Choroid plexus epithelial cell (primary cell): ENCODE results near the gene MYOZ3.
A peak's percentile ranks its signal among the peaks of the same experiment; 100 is the strongest.

Experiments used
- DNase-seq: peaks from one replicate; pipeline ENCODE4 v3.0.0-alpha.2; 2010; ENCODE audit warnings: low read depth
- H3K4me3 ChIP-seq: 2 replicates; pipeline ENCODE4 v1.5.1; 2011; ENCODE audit warnings: low read depth, mild to moderate bottlenecking, control low read depth, low read length, moderate library complexity
- TF ChIP-seq, protein P1 (sequence below): conservative IDR thresholded peaks from 2 replicates; pipeline ENCODE4 v1.5.1; 2011; ENCODE audit warnings: low read depth, mild to moderate bottlenecking, control low read depth, inconsistent platforms, low read length, moderate library complexity

The MYOZ3 gene

GRCh38 chr5:150653762-150654556 is 7.1 kb upstream of the MYOZ3 start:
- TF ChIP-seq, protein P1, sequence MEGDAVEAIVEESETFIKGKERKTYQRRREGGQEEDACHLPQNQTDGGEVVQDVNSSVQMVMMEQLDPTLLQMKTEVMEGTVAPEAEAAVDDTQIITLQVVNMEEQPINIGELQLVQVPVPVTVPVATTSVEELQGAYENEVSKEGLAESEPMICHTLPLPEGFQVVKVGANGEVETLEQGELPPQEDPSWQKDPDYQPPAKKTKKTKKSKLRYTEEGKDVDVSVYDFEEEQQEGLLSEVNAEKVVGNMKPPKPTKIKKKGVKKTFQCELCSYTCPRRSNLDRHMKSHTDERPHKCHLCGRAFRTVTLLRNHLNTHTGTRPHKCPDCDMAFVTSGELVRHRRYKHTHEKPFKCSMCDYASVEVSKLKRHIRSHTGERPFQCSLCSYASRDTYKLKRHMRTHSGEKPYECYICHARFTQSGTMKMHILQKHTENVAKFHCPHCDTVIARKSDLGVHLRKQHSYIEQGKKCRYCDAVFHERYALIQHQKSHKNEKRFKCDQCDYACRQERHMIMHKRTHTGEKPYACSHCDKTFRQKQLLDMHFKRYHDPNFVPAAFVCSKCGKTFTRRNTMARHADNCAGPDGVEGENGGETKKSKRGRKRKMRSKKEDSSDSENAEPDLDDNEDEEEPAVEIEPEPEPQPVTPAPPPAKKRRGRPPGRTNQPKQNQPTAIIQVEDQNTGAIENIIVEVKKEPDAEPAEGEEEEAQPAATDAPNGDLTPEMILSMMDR, result no peak
- no peak for DNase-seq
- no peak overlapping the region for H3K4me3 ChIP-seq

DNA sequence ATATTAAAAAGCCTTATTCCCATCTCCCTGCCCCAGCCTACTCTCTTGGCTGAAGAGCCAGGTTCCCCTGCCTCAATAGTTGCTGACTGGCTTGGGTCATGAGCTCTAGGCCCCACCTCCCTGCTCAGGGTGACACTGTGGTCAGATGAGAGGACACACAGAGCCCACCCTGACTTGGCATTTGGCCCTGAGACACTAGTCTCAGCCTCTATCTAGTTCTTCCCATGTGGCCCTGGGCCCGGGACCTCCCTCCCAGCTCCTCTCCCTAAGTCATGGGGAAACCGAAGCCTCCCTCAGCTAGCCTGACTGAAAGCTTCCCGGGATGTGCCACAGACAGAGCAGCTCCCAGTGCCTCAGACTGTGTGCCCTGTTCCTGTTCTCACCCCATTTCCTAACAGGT is 5.8 kb upstream of the MYOZ3 start:
- H3K4me3 ChIP-seq, result no peak overlapping the region
- TF ChIP-seq, protein P1, result no peak
- no peak for DNase-seq

- H3K4me3 ChIP-seq, result peak overlapping the region; percentile 63
- peak; percentile 64 for DNase-seq
- TF ChIP-seq, protein P1, result peak; percentile 60
Observed at GRCh38 chr5:150656191-150657132, 4.6 kb upstream of the MYOZ3 start.

DNA sequence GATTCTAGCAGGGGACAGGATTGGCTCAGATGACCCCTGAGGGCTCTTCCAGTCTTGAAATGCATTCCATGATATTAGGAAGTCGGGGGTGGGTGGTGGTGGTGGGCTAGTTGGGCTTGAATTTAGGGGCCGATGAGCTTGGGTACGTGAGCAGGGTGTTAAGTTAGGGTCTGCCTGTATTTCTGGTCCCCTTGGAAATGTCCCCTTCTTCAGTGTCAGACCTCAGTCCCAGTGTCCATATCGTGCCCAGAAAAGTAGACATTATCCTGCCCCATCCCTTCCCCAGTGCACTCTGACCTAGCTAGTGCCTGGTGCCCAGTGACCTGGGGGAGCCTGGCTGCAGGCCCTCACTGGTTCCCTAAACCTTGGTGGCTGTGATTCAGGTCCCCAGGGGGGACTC is 2.9 kb upstream of the MYOZ3 start:
- H3K4me3 ChIP-seq, result no peak overlapping the region
- TF ChIP-seq, protein P1, result no peak
- no peak for DNase-seq

- TF ChIP-seq, protein P1, result no peak
- no peak for DNase-seq
- no peak overlapping the region for H3K4me3 ChIP-seq
Observed at GRCh38 chr5:150658699-150659265, 2.3 kb upstream of the MYOZ3 start.

- no peak for DNase-seq
- H3K4me3 ChIP-seq, result no peak overlapping the region
- TF ChIP-seq, protein P1, result no peak
Observed at GRCh38 chr5:150659360-150660107, 1.5 kb upstream of the MYOZ3 start.
